HepG2 (cell line): ENCODE data around the gene IRAK2. TPM values are rescaled to one million over a fixed set of nuclear protein-coding genes. Genes with fewer than 3 reads are reported as not detected.

ENCODE experiments used
- ARNT2 ChIP-seq: sonication (generic); formaldehyde crosslinking; IDR thresholded peaks from 2 replicates; pipeline ENCODE4 v1.8.0; 2022; ENCODE audit warnings: mild to moderate bottlenecking, low read depth, missing genetic modification reagents, moderate library complexity
- CENPX ChIP-seq: sonication (generic); formaldehyde crosslinking; IDR thresholded peaks from 2 replicates; pipeline ENCODE4 v1.9.0; 2021; ENCODE audit warnings: mild to moderate bottlenecking, missing genetic modification reagents, moderate library complexity
- DMTF1 ChIP-seq: sonication (generic); formaldehyde crosslinking; IDR thresholded peaks from 2 replicates; pipeline ENCODE4 v1.4.0; 2020; ENCODE audit warnings: mild to moderate bottlenecking, missing genetic modification reagents
- GABPB1 ChIP-seq: IDR thresholded peaks from 2 replicates; pipeline ENCODE4 v1.6.1; 2016; ENCODE audit warnings: mild to moderate bottlenecking, missing genetic modification reagents, moderate library complexity, missing compliant biosample characterization
- GMEB1 ChIP-seq: sonication (generic); formaldehyde crosslinking; IDR thresholded peaks from 2 replicates; pipeline ENCODE4 v1.5.1; 2020; ENCODE audit warnings: missing genetic modification reagents, mild to moderate bottlenecking, borderline replicate concordance
- HIVEP1 ChIP-seq: sonication (generic); formaldehyde crosslinking; IDR thresholded peaks from 2 replicates; pipeline ENCODE4 v1.4.0; 2020; ENCODE audit warnings: mild to moderate bottlenecking, missing genetic modification reagents
- HNRNPLL ChIP-seq: fragments of 200-400 bp; formaldehyde crosslinking; IDR thresholded peaks from 2 replicates; pipeline ENCODE4 v1.6.1; 2017; ENCODE audit warnings: mild to moderate bottlenecking, low read depth, low read length; ENCODE audit not compliant: poor library complexity, severe bottlenecking
- KDM5A ChIP-seq: fragments of 200-600 bp; sonication (generic); IDR thresholded peaks from 2 replicates; pipeline ENCODE4 v1.7.0; 2018; ENCODE audit warnings: antibody characterized with exemption, mild to moderate bottlenecking, low read length, borderline replicate concordance
- KLF16 ChIP-seq, 2 experiments: sonication (generic) in 1 of 2; formaldehyde crosslinking in 1 of 2; IDR thresholded peaks; 2 replicates each; pipeline versions ENCODE4 v1.6.1 to v1.8.0; 2016 to 2023; ENCODE audit warnings: missing genetic modification reagents in 2 of 2, missing compliant biosample characterization in 1 of 2
- MED1 ChIP-seq: sonication (generic); formaldehyde crosslinking; IDR thresholded peaks from 2 replicates; pipeline ENCODE4 v1.4.0; 2020; ENCODE audit warnings: missing genetic modification reagents
- NFKBIZ ChIP-seq: IDR thresholded peaks from 2 replicates; pipeline ENCODE4 v1.6.1; 2018; ENCODE audit warnings: missing genetic modification reagents, missing compliant biosample characterization
- RBAK ChIP-seq: sonication (generic); formaldehyde crosslinking; IDR thresholded peaks from 2 replicates; pipeline ENCODE4 v1.5.1; 2020; ENCODE audit warnings: mild to moderate bottlenecking, missing genetic modification reagents
- RFX1 ChIP-seq: fragments of 450-650 bp; IDR thresholded peaks from 2 replicates; pipeline ENCODE4 v1.6.1; 2017
- SKI ChIP-seq: fragments of 450-650 bp; IDR thresholded peaks from one replicate; pipeline ENCODE4 v1.6.1; 2018; ENCODE audit warnings: mild to moderate bottlenecking; ENCODE audit not compliant: partially characterized antibody
- SOX13 ChIP-seq, 3 experiments: fragments of 450-650 bp in 1 of 3; sonication (generic) in 1 of 3; formaldehyde crosslinking in 1 of 3; IDR thresholded peaks in 2 of 3; conservative IDR thresholded peaks in 1 of 3; 2 replicates each; pipeline versions ENCODE4 v1.5.0 to v1.6.1; 2016 to 2020; ENCODE audit warnings: antibody characterized with exemption in 1 of 3, mild to moderate bottlenecking in 1 of 3, missing compliant biosample characterization in 1 of 3, missing genetic modification reagents in 1 of 3, moderate library complexity in 1 of 3
- TAF1 ChIP-seq: sonication (generic); formaldehyde crosslinking; IDR thresholded peaks from 2 replicates; pipeline ENCODE4 v1.4.0; 2020; ENCODE audit warnings: missing genetic modification reagents
- YEATS2 ChIP-seq: sonication (generic); formaldehyde crosslinking; IDR thresholded peaks from 2 replicates; pipeline ENCODE4 v1.4.0; 2020; ENCODE audit warnings: missing genetic modification reagents, borderline replicate concordance
- ZBTB10 ChIP-seq: sonication (generic); formaldehyde crosslinking; IDR thresholded peaks from 2 replicates; pipeline ENCODE4 v1.4.0; 2020; ENCODE audit warnings: missing genetic modification reagents, borderline replicate concordance
- ZFAT ChIP-seq: sonication (generic); formaldehyde crosslinking; conservative IDR thresholded peaks from 2 replicates; pipeline ENCODE4 v1.8.1; 2023; ENCODE audit warnings: missing genetic modification reagents, inconsistent platforms
- ZMYM3 ChIP-seq: sonication (generic); formaldehyde crosslinking; IDR thresholded peaks from 2 replicates; pipeline ENCODE4 v1.5.1; 2020; ENCODE audit warnings: mild to moderate bottlenecking, missing genetic modification reagents
- ZNF292 ChIP-seq: sonication (generic); formaldehyde crosslinking; IDR thresholded peaks from 2 replicates; pipeline ENCODE4 v1.8.1; 2022; ENCODE audit warnings: mild to moderate bottlenecking, low read depth, missing genetic modification reagents, borderline replicate concordance
- ZNF557 ChIP-seq: sonication (generic); formaldehyde crosslinking; IDR thresholded peaks from 2 replicates; pipeline ENCODE4 v1.4.0; 2020; ENCODE audit warnings: missing genetic modification reagents
- ZNF709 ChIP-seq: sonication (generic); formaldehyde crosslinking; IDR thresholded peaks from 2 replicates; pipeline ENCODE4 v1.5.0; 2020; ENCODE audit warnings: mild to moderate bottlenecking, missing genetic modification reagents
- polyA plus RNA-seq, 8 experiments: library from polyadenylated mRNA; depleted of rRNA in 3 of 8; stranded (reverse) in 7 of 8; unstranded in 1 of 8; fragments of >200 nt; fragmentation: Illumina TruSeq in 4 of 8; extraction: Trizol in 4 of 8; gene quantifications; 2 replicates each; pipeline versions ENCODE4 v1.2.1 to v1.2.3, GENCODE V29; 2011 to 2016; ENCODE audit warnings: low read depth in 4 of 8, missing spikeins in 1 of 8, mixed read lengths in 1 of 8; ENCODE audit not compliant: insufficient read depth in 1 of 8
- total RNA-seq, 5 experiments: library from RNA; depleted of rRNA; stranded (reverse); fragments of >200 nt; fragmentation: Illumina TruSeq; extraction: Trizol; gene quantifications; 2 replicates each; pipeline ENCODE4 v1.2.3, GENCODE V29; 2016; ENCODE audit warnings: low read depth in 1 of 5

Gene IRAK2
- total and polyA plus RNA-seq, 2 of the 13 experiments (the other 11 are each of a cell fraction or from before 2014, with no cell fraction given), result 13.1 to 23.3 TPM

- TF ChIP-seq RBAK (CRISPR knock-in tag), result no peak
- TF ChIP-seq SKI, result no peak
- TF ChIP-seq HNRNPLL, result peak; percentile 22
- TF ChIP-seq CENPX, result no peak
- TF ChIP-seq HIVEP1 (CRISPR knock-in tag), result no peak; the same call in none of the 2 replicates
- no peak for TF ChIP-seq ZFAT (CRISPR knock-in tag)
- 0 out of 2 replicates have a peak, but pooled peaks have one; percentile 46 for TF ChIP-seq ZNF709
- TF ChIP-seq KDM5A, result peak; percentile 9; the same call in 1 of the 2 replicates
- TF ChIP-seq SOX13 (IDR thresholded peaks at IDR 0.05), result no peak
- TF ChIP-seq SOX13 (CRISPR knock-in tag; conservative IDR thresholded peaks at IDR 0.05 in 1 of 2, IDR thresholded peaks at IDR 0.05 in 1 of 2), result no peak; a peak in 1 of 4 replicates
- TF ChIP-seq ARNT2 (CRISPR knock-in tag), result no peak
- peak; percentile 40; the same call in 1 of the 2 replicates for TF ChIP-seq TAF1 (CRISPR knock-in tag)
- no peak for TF ChIP-seq ZNF292
- 0 out of 4 replicates have a peak, but pooled peaks of 1 of the 2 experiments have one; percentile 10 for TF ChIP-seq KLF16 (CRISPR knock-in tag; IDR thresholded peaks at IDR 0.05)
- no peak for TF ChIP-seq GMEB1 (CRISPR knock-in tag)
- TF ChIP-seq ZBTB10 (CRISPR knock-in tag), result no peak
- TF ChIP-seq YEATS2 (CRISPR knock-in tag), result no peak
- peak; percentile 32; the same call in 1 of the 2 replicates for TF ChIP-seq GABPB1
- TF ChIP-seq ZMYM3 (CRISPR knock-in tag), result no peak
- no peak for TF ChIP-seq RFX1
- TF ChIP-seq MED1 (CRISPR knock-in tag), result no peak
- no peak for TF ChIP-seq NFKBIZ (CRISPR knock-in tag)
- no peak for TF ChIP-seq ZNF557 (CRISPR knock-in tag)
- no peak for TF ChIP-seq DMTF1 (CRISPR knock-in tag)
Observed at GRCh38 chr3:10248984-10249748, 84.4 kb downstream of the IRAK2 start (continued).
